SU-DHL-6 (cell line): Measurements from ENCODE around the gene RHEX.

Experiments used
- CTCF ChIP-seq: fragments of 200-600 bp; sonication (generic); IDR thresholded peaks from one replicate; pipeline ENCODE4 v1.5.1; 2017; ENCODE audit warnings: antibody characterized with exemption, mild to moderate bottlenecking, low read length, moderate library complexity; ENCODE audit not compliant: insufficient read depth, poor library complexity, severe bottlenecking
- EZH2phosphoT487 ChIP-seq: fragments of 200-600 bp; sonication (generic), shearing (Covaris generic); conservative IDR thresholded peaks from 2 replicates; pipeline ENCODE4 v1.6.1; 2018; ENCODE audit warnings: mild to moderate bottlenecking, antibody characterized with exemption, low read length, moderate library complexity, mixed read lengths

- TF ChIP-seq CTCF = no peak
- no peak for TF ChIP-seq EZH2phosphoT487
These were observed 63.8 kb downstream of the RHEX start for GRCh38 chr1:206116873-206117150.
